GM19025 (cell line): ENCODE measurements around the gene ATP5MG.

Experiments
- ATAC-seq: cut with Tn5 transposase; IDR thresholded peaks from one replicate; pipeline ENCODE4 v1.9.1; 2021; ENCODE audit warnings: mild to moderate bottlenecking, low read depth, moderate library complexity; ENCODE audit not compliant: unreplicated experiment

ATP5MG gene

GRCh38 chr11:118438314-118438931 is 37.0 kb downstream of the ATP5MG start:
- ATAC-seq: no peak

GRCh38 chr11:118439646-118440045 is 38.2 kb downstream of the ATP5MG start:
- no peak for ATAC-seq

GRCh38 chr11:118441770-118442275 is 40.4 kb downstream of the ATP5MG start:
- ATAC-seq: no peak

GRCh38 chr11:118442301-118442700 is 40.9 kb downstream of the ATP5MG start:
- ATAC-seq: no peak

GRCh38 chr11:118442908-118443589 is 41.6 kb downstream of the ATP5MG start:
- no peak for ATAC-seq

- peak; percentile 39 for ATAC-seq
These were observed 42.3 kb downstream of the ATP5MG start for GRCh38 chr11:118443590-118444218.

- no peak for ATAC-seq
These were observed 46.0 kb downstream of the ATP5MG start for GRCh38 chr11:118447423-118447822.

GRCh38 chr11:118448294-118448693 is 46.9 kb downstream of the ATP5MG start:
- peak; percentile 69 for ATAC-seq

GRCh38 chr11:118449316-118449918 is 48.0 kb downstream of the ATP5MG start:
- no peak for ATAC-seq

GRCh38 chr11:118450451-118450850 is 49.0 kb downstream of the ATP5MG start:
- ATAC-seq: no peak
